ENCODE results near the gene RREB1. TPM values are rescaled to one million over a fixed set of nuclear protein-coding genes. Genes with fewer than 3 reads are reported as not detected.

RREB1 gene
- total RNA-seq, 1 donor from 2014 or later: 41.8 TPM

DNA sequence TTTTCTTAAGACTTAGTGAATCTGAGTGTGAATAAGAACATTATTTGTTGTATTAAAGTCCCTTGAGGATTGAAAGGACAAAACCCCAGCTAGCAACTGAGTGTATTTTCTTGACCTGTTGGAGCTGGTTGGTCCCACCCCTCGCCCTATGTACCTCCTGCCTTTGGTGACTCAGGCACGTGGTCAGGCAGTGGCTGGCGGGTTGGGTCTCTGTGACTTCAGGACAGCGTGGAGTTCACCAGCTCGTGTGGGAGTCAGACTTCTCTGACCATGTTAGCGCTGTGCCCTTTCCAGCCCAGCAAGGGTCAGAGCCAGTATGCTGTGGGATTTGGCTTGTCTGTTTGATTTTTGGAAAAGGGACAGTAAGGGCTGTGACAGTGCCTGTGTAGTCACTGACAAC, 111.5 kb downstream of the RREB1 start:
- H3K27ac ChIP-seq (ENCODE audit: low read depth, low read length): no peak overlapping the region

DNA sequence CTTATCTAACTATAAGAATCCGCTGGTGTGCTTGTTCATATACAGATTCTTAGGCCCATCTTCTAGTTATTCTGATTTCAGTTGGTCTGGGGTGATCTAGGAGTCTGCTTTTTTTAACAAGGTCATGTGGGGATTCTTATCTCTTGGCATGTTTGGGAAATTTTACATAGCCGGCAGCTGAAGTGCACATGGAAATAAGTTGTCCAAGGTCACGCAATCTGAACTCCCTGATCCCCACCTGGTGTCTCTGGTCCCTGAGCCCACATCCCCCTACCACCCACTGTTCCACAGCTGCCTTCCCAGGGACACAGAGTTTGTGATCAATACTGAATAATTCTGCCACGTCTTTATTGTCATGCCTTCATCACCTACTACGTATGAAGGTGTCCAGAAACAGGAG, 114.4 kb downstream of the RREB1 start:
- no peaks in the 10 kb centered on the region for H3K79me2 ChIP-seq (ENCODE audit: insufficient read depth, low read length)
- FAIRE-seq (no peak), DNase-seq (ENCODE audit: low read depth) (no peak)

More for the DNA sequence above, 111.5 kb downstream of the RREB1 start:
- no peak for TF ChIP-seq EZH2 (IDR thresholded peaks at IDR 0.05; ENCODE audit: insufficient read depth, low read length)
- TF ChIP-seq, protein P1, sequence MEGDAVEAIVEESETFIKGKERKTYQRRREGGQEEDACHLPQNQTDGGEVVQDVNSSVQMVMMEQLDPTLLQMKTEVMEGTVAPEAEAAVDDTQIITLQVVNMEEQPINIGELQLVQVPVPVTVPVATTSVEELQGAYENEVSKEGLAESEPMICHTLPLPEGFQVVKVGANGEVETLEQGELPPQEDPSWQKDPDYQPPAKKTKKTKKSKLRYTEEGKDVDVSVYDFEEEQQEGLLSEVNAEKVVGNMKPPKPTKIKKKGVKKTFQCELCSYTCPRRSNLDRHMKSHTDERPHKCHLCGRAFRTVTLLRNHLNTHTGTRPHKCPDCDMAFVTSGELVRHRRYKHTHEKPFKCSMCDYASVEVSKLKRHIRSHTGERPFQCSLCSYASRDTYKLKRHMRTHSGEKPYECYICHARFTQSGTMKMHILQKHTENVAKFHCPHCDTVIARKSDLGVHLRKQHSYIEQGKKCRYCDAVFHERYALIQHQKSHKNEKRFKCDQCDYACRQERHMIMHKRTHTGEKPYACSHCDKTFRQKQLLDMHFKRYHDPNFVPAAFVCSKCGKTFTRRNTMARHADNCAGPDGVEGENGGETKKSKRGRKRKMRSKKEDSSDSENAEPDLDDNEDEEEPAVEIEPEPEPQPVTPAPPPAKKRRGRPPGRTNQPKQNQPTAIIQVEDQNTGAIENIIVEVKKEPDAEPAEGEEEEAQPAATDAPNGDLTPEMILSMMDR (IDR thresholded peaks at IDR 0.05; ENCODE audit: insufficient read depth, low read depth, low read length): no peak
- Histone ChIP-seq H3K9me3 (ENCODE audit: insufficient read depth, low read depth, low read length) (no peaks in the 10 kb centered on the region), H3K4me1 (ENCODE audit: insufficient read depth, low read length) (peaks cover 19% of the 10 kb centered on the region), H3K79me2 (ENCODE audit: insufficient read depth, low read length) (no peaks in the 10 kb centered on the region), H2AFZ (ENCODE audit: low read depth, low read length) (no peak overlapping the region), H3K36me3 (ENCODE audit: insufficient read depth, low read length) (peaks cover 16% of the 10 kb centered on the region), H3K4me2 (ENCODE audit: low read length) (no peak overlapping the region), H4K20me1 (ENCODE audit: insufficient read depth, low read length) (peaks cover 62% of the 10 kb centered on the region), H3K9ac (ENCODE audit: low read length) (no peak overlapping the region), H3K4me3 (ENCODE audit: insufficient read depth, low read depth, low read length) (no peak overlapping the region), H3K27me3 (ENCODE audit: insufficient read depth, low read length) (no peaks in the 10 kb centered on the region)
- Mint-ChIP-seq H3K9me3 (ENCODE audit: unreplicated experiment) (no peaks in the 10 kb centered on the region), H3K27ac (ENCODE audit: unreplicated experiment) (peak overlapping the region; percentile 53), H3K36me3 (ENCODE audit: low read depth, unreplicated experiment) (peaks cover 23% of the 10 kb centered on the region), H3K4me3 (ENCODE audit: unreplicated experiment) (no peak overlapping the region), H3K4me1 (ENCODE audit: low read depth, unreplicated experiment) (peaks cover 22% of the 10 kb centered on the region), H3K27me3 (ENCODE audit: low read depth, unreplicated experiment) (no peaks in the 10 kb centered on the region)
- no peak for FAIRE-seq
- DNase-seq (ENCODE audit: low read depth): no peak

DNA sequence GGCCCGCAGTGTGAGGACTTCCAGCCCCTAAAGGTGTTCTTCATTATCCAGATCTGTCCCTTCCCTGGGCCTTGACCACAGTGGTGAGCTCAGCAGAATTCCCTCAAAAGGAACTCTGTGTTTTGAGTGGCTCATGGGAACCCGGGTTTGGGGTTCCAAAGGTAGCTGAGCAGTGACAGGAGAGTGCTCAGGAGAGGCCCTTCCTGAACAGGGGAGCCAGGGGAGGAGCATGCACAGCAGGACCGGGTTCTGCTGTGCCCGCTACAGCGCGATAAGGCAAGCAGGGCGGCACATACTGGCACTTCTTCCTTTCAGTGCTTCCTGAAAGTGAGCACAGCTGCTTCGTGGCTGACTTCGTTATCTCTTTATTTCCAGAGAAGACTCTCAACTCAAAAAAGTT, 117.0 kb downstream of the RREB1 start:
- H3K4me3 ChIP-seq (ENCODE audit: insufficient read depth, low read depth, low read length): no peak overlapping the region
- no peaks in the 10 kb centered on the region for H3K79me2 ChIP-seq (ENCODE audit: insufficient read depth, low read length)
- no peak overlapping the region for H3K9ac ChIP-seq (ENCODE audit: low read length)
- no peaks in the 10 kb centered on the region for H3K4me1 ChIP-seq (ENCODE audit: insufficient read depth, low read length)
- H3K9me3 Mint-ChIP-seq (ENCODE audit: unreplicated experiment): no peaks in the 10 kb centered on the region
- peaks cover 30% of the 10 kb centered on the region for H3K36me3 ChIP-seq (ENCODE audit: insufficient read depth, low read length)
- no peak overlapping the region for H3K27ac Mint-ChIP-seq (ENCODE audit: unreplicated experiment)
- no peaks in the 10 kb centered on the region for H3K9me3 ChIP-seq (ENCODE audit: insufficient read depth, low read depth, low read length)
- H4K20me1 ChIP-seq (ENCODE audit: insufficient read depth, low read length): peaks cover 43% of the 10 kb centered on the region
- no peak for FAIRE-seq
- H3K27me3 ChIP-seq (ENCODE audit: insufficient read depth, low read length): no peaks in the 10 kb centered on the region
- no peak overlapping the region for H2AFZ ChIP-seq (ENCODE audit: low read depth, low read length)
- no peak for DNase-seq (ENCODE audit: low read depth)
- no peak overlapping the region for H3K4me2 ChIP-seq (ENCODE audit: low read length)
- peaks cover 19% of the 10 kb centered on the region for H3K36me3 Mint-ChIP-seq (ENCODE audit: low read depth, unreplicated experiment)
- H3K4me1 Mint-ChIP-seq (ENCODE audit: low read depth, unreplicated experiment): peaks cover 6% of the 10 kb centered on the region
- H3K4me3 Mint-ChIP-seq (ENCODE audit: unreplicated experiment): no peak overlapping the region
- TF ChIP-seq, protein P1 (IDR thresholded peaks at IDR 0.05; ENCODE audit: insufficient read depth, low read depth, low read length): no peak
- TF ChIP-seq EZH2 (IDR thresholded peaks at IDR 0.05; ENCODE audit: insufficient read depth, low read length): no peak
- H3K27ac ChIP-seq (ENCODE audit: low read depth, low read length): no peak overlapping the region
- H3K27me3 Mint-ChIP-seq (ENCODE audit: low read depth, unreplicated experiment): no peaks in the 10 kb centered on the region

More for the DNA sequence above, 114.4 kb downstream of the RREB1 start:
- peaks cover 7% of the 10 kb centered on the region for H3K4me1 ChIP-seq (ENCODE audit: insufficient read depth, low read length)
- Mint-ChIP-seq H3K4me1 (ENCODE audit: low read depth, unreplicated experiment) (peaks cover 12% of the 10 kb centered on the region), H3K27me3 (ENCODE audit: low read depth, unreplicated experiment) (no peaks in the 10 kb centered on the region), H3K36me3 (ENCODE audit: low read depth, unreplicated experiment) (peaks cover 19% of the 10 kb centered on the region), H3K9me3 (ENCODE audit: unreplicated experiment) (no peaks in the 10 kb centered on the region), H3K4me3 (ENCODE audit: unreplicated experiment) (no peak overlapping the region), H3K27ac (ENCODE audit: unreplicated experiment) (no peak overlapping the region)
- H2AFZ ChIP-seq (ENCODE audit: low read depth, low read length): no peak overlapping the region
- no peaks in the 10 kb centered on the region for H3K27me3 ChIP-seq (ENCODE audit: insufficient read depth, low read length)
- H3K4me2 ChIP-seq (ENCODE audit: low read length): no peak overlapping the region
- peaks cover 50% of the 10 kb centered on the region for H4K20me1 ChIP-seq (ENCODE audit: insufficient read depth, low read length)
- H3K9me3 ChIP-seq (ENCODE audit: insufficient read depth, low read depth, low read length): no peaks in the 10 kb centered on the region
- peaks cover 28% of the 10 kb centered on the region for H3K36me3 ChIP-seq (ENCODE audit: insufficient read depth, low read length)
- H3K4me3 ChIP-seq (ENCODE audit: insufficient read depth, low read depth, low read length): no peak overlapping the region
- no peak for TF ChIP-seq EZH2 (IDR thresholded peaks at IDR 0.05; ENCODE audit: insufficient read depth, low read length)
- TF ChIP-seq, protein P1 (IDR thresholded peaks at IDR 0.05; ENCODE audit: insufficient read depth, low read depth, low read length): no peak
- H3K9ac ChIP-seq (ENCODE audit: low read length): no peak overlapping the region
- H3K27ac ChIP-seq (ENCODE audit: low read depth, low read length): no peak overlapping the region
